GM12865 (cell line): ENCODE results near the gene UMODL1.

ENCODE experiments used
- DNase-seq: peaks from one replicate; pipeline ENCODE4 v3.0.0; 2010; ENCODE audit warnings: low read depth
- H3K4me3 ChIP-seq: 2 replicates; pipeline ENCODE4 v1.5.1; 2011; ENCODE audit warnings: mild to moderate bottlenecking, low read depth, low read length, control low read depth
- TF ChIP-seq, protein P1 (sequence below): IDR thresholded peaks from 2 replicates; pipeline ENCODE4 v1.5.1; 2011; ENCODE audit warnings: low read length, control low read depth, low read depth, inconsistent platforms; ENCODE audit not compliant: insufficient read depth; ENCODE audit errors: missing control alignments

Gene UMODL1

DNA sequence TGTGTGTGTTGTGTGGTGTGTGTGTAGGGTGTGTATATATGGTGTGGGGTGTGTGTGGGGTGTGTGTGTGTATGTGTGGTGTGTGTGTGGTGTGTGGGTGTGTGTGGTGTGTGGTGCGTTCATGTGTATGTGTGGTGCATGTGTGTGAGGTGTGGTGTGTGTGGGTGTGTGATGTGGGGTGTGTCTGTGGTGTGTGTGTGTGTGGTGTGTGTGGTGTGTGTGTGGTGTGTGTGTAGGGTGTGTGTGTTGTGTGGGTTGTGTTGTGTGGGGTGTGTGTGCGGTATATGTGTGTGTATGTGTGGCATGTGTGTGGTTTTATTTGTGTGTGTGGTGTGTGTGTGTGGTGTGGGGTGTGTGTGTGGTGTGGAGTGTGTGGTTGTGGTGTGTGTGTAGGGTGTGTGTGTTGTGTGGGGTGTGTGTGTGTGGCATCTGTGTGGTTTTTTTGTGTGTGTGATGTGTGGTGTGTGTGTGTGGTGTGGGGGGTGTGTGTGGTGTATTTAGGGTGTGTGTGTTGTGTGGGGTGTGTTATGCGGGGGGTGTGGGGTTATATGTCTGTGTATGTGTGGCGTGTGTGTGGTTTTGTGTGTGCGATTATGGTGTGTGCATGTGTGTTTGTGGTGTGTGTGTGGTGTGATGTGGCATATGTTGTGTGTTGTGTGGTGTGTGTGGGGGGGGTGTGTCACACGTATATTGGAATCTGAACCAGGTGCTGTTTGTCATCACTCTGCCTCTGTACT is 43.9 kb upstream of the UMODL1 start:
- no peak overlapping the region for H3K4me3 ChIP-seq
- TF ChIP-seq, protein P1, sequence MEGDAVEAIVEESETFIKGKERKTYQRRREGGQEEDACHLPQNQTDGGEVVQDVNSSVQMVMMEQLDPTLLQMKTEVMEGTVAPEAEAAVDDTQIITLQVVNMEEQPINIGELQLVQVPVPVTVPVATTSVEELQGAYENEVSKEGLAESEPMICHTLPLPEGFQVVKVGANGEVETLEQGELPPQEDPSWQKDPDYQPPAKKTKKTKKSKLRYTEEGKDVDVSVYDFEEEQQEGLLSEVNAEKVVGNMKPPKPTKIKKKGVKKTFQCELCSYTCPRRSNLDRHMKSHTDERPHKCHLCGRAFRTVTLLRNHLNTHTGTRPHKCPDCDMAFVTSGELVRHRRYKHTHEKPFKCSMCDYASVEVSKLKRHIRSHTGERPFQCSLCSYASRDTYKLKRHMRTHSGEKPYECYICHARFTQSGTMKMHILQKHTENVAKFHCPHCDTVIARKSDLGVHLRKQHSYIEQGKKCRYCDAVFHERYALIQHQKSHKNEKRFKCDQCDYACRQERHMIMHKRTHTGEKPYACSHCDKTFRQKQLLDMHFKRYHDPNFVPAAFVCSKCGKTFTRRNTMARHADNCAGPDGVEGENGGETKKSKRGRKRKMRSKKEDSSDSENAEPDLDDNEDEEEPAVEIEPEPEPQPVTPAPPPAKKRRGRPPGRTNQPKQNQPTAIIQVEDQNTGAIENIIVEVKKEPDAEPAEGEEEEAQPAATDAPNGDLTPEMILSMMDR, result no peak
- DNase-seq, result no peak

DNA sequence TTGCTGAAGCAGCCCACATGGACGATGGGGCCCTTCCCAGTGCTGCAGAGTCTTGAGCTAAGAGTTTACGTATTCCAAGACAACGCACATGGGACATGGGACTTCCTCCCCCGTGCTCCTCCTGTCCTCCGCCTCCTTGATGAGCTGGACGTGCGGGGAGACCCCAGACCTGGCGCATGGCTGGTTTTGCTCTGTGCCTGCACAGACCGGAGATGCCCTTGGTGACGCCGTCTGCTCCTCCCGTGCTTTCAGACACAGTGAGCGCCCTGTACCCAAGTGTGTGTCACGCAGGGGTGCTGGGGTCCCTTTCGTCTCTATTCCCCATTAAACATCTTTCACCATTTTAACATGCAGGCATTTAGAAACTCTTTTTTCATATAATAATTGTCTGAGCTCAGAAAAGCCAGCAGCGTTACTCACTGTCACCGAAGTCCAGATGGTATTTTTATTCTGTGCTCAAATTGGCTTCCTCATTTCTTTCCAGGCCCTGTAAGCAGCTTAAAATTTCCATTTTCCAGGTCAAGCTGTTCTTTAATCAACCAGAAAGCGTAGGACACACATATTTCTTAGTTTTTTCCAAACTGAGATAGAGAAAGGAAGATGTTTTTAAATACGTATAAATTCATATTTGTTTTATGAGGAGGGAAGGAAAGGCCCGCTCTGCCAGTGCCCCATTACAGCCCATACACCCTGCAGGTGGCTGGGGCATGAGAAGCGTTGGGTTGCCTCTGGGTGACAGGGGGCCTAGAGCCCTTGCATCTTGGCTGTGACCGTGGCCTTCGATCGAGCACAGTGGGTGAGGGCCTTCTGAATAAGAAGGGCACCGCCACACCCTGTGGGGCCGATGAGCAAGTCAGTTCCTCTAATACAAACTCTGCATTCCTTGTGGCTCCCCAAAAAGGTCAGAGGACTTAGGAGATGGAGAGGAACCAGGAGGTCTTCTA is 43.0 kb upstream of the UMODL1 start:
- TF ChIP-seq, protein P1, result no peak
- no peak for DNase-seq
- H3K4me3 ChIP-seq, result no peak overlapping the region

DNA sequence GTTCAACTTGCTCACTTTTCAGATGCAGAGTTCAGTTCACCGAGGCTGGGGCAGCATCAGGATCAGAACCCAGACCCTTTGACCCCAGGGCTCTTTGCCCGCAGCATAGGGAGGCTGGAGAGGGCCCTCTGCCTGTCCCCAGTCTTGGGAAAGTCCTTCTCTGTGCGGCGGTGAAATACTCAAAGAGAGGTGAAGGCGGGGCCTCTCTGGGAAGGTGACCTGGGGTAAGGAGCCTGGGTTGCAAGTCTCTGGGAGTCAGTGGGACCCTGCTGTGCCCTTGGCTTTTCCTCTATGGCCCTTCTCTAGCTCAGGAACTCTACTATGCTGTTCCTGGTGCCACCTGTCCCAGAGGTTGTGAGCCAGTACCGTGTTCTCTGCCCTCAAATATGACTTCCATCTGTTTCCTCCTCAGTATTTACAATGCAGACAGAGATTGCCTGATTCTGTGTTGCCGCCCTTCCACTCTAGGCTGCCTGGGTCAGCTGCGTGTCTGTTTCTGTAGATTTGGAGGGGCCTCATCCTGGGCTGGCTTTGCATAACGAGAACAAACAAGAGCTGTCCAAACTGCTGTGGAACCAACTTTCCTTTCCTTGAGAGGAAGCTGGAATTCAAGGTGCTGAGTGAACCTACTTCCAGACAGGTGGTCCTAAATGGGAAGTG is 42.2 kb upstream of the UMODL1 start:
- TF ChIP-seq, protein P1, result no peak
- H3K4me3 ChIP-seq, result no peak overlapping the region
- DNase-seq, result no peak

DNA sequence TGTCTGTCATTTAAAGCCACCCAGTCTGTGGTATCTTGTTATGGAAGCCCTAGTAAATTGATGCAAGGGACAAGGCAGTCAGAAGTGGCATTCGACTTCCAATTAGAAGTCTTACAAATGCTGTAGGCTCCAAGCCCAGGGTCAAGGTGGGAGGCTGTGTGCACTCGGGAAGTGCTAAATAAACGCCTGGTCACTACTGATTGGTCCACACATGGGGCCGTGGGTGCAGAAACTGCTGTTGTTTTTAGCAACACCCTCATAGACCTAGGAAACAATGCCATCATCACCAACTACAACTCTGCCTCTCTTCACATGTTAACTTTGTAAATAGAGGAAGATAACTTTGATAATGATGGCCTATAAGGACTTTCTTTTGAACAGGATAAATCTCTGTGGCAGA is 40.8 kb upstream of the UMODL1 start:
- no peak overlapping the region for H3K4me3 ChIP-seq
- no peak for DNase-seq
- TF ChIP-seq, protein P1, result no peak

DNA sequence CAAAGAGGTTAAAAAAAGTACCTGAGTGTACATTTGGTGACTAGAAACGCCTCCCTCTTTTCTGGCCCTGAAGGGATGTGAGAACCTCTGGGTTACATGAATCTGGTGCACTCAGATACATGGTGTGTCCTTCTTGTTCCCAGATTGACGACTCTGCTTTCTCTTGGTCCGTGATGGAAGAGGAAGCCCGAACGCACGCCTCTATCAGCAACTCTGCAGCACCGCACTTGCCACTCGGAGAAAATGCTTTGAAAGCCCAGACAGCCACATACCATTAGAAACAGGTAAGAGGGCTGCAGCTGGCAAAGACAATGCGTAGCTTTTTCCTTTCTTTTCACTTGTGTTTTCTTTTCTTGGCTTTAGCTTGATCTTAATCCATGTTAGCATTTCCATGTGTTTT is 39.9 kb upstream of the UMODL1 start:
- H3K4me3 ChIP-seq, result no peak overlapping the region
- DNase-seq, result no peak
- TF ChIP-seq, protein P1, result no peak

DNA sequence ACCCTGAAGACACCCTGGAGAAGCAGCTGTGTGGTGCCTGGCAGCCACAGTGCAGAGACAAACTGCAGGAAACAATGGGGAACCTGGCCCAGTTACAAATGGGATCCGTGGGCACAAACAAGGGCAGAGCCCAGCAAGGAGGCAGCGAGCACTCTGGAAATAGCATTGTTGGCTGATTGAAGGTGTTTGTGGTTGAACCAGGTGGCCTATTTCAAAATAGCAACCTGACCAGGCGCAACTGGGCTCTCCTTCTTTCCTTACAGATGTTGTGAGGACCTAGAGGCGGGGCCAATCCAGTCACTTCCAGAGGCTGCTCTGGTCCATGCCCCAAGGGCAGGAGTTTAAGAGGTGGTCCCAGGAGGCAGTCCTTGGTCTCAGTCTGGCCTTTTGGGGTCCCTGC is 39.3 kb upstream of the UMODL1 start:
- TF ChIP-seq, protein P1, result no peak
- H3K4me3 ChIP-seq, result no peak overlapping the region
- peak; percentile 15 for DNase-seq
